HT-29 (cell line): ENCODE data around the gene NCS1. TPM values are rescaled to one million over a fixed set of nuclear protein-coding genes. Genes with fewer than 3 reads are reported as not detected.

Source experiments
- total RNA-seq: library from RNA; depleted of rRNA; stranded (reverse); fragments of >200 nt; shearing (Covaris generic); gene quantifications from 2 replicates; pipeline ENCODE4 v1.2.3, GENCODE V29; 2014; rRNA removed

The NCS1 gene
- total RNA-seq, 1 experiment from 2014 or later = 6.9 TPM

Other genes with a start within 250 kb of the NCS1 start
- 2.4 and 3.1 TPM in 2 replicates for gene FNBP1, start 129.2 kb upstream of the NCS1 start, total RNA-seq
- 12.0 and 13.8 TPM in 2 replicates for gene GPR107, start 118.5 kb upstream of the NCS1 start, total RNA-seq
- under 0.01 TPM in 1 of 2 replicates, not detected in the other for gene HMCN2, start 93.4 kb downstream of the NCS1 start, total RNA-seq